ENCODE results near the gene ARHGAP6.

ARHGAP6 gene

DNA sequence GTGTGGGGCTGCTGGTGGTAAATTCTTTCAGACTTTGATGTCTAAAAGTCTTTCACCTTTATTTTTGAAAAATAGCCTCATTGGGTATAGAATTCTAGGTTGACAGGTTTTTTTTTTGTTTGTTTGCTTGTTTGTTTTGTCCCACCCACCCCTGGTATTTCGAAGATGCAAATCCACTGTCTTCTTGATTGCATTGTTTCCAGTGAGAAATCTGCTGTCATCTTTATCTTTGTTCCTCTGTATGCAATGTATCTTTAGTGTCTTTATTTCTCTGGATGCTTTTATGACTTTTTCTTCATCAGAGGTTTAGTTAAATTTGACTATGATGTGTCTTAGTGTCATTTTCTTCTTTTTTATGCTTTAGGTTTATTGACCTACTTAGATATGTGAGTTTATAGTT lies 575.9 kb downstream of the ARHGAP6 start:
- DNase-seq = no peak
- no peaks in the 10 kb centered on the region for H3K9me3 ChIP-seq (replicated peaks; ENCODE audit: insufficient read depth, low read length)
- H2AFZ ChIP-seq (ENCODE audit: low read length) = no peak overlapping the region
- no peaks in the 10 kb centered on the region for H3K36me3 ChIP-seq (replicated peaks; ENCODE audit: insufficient read depth, low read length)
- H3K4me1 ChIP-seq (ENCODE audit: low read length) = no peaks in the 10 kb centered on the region
- H3K9ac ChIP-seq (ENCODE audit: low read length) = no peak overlapping the region
- no peak overlapping the region for H3K4me2 ChIP-seq (ENCODE audit: low read depth, low read length)
- no peaks in the 10 kb centered on the region for H3K79me2 ChIP-seq (ENCODE audit: low read length)
- no peaks in the 10 kb centered on the region for H4K20me1 ChIP-seq (ENCODE audit: insufficient read depth, low read length)
- no peak overlapping the region for H3K4me3 ChIP-seq (ENCODE audit: low read length)
- H3K27me3 ChIP-seq (replicated peaks; ENCODE audit: insufficient read depth, low read length) = no peaks in the 10 kb centered on the region
- H3K27ac ChIP-seq (ENCODE audit: low read length) = no peak overlapping the region
- TF ChIP-seq EZH2phosphoT487 (IDR thresholded peaks at IDR 0.05; ENCODE audit: low read length) (no peak), EZH2 (optimal IDR thresholded peaks at IDR 0.05; ENCODE audit: low read depth, low read length) (no peak)
- TF ChIP-seq, protein P1, sequence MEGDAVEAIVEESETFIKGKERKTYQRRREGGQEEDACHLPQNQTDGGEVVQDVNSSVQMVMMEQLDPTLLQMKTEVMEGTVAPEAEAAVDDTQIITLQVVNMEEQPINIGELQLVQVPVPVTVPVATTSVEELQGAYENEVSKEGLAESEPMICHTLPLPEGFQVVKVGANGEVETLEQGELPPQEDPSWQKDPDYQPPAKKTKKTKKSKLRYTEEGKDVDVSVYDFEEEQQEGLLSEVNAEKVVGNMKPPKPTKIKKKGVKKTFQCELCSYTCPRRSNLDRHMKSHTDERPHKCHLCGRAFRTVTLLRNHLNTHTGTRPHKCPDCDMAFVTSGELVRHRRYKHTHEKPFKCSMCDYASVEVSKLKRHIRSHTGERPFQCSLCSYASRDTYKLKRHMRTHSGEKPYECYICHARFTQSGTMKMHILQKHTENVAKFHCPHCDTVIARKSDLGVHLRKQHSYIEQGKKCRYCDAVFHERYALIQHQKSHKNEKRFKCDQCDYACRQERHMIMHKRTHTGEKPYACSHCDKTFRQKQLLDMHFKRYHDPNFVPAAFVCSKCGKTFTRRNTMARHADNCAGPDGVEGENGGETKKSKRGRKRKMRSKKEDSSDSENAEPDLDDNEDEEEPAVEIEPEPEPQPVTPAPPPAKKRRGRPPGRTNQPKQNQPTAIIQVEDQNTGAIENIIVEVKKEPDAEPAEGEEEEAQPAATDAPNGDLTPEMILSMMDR (IDR thresholded peaks at IDR 0.05; ENCODE audit: low read length) = no peak
- H3F3A ChIP-seq (ENCODE audit: insufficient read depth, low read length) = no peaks in the 10 kb centered on the region
- H3K9me2 ChIP-seq (replicated peaks; ENCODE audit: insufficient read depth, low read length) = no peaks in the 10 kb centered on the region
